Lung microvascular endothelial cell (primary cell): Measurements from ENCODE around the gene ERICH2. TPM values are rescaled to one million over a fixed set of nuclear protein-coding genes. Genes with fewer than 3 reads are reported as not detected.

ENCODE experiments used
- DNase-seq, 2 donors: peaks; one replicate each; pipeline versions ENCODE4 v3.0.0 to v3.0.0-alpha.2; 2010; ENCODE audit warnings: low read depth in 2 of 2
- total RNA-seq: library from RNA; depleted of rRNA; stranded (reverse); fragments of >200 nt; gene quantifications from 2 replicates; pipeline ENCODE4 v1.2.1, GENCODE V29; 2014

The ERICH2 gene
- total RNA-seq, 1 donor from 2014 or later, result not detected

- DNase-seq, result peak; percentile 35 to 38
These were observed 47.2 kb downstream of the ERICH2 start for GRCh38 chr2:170817093-170818035.

DNA sequence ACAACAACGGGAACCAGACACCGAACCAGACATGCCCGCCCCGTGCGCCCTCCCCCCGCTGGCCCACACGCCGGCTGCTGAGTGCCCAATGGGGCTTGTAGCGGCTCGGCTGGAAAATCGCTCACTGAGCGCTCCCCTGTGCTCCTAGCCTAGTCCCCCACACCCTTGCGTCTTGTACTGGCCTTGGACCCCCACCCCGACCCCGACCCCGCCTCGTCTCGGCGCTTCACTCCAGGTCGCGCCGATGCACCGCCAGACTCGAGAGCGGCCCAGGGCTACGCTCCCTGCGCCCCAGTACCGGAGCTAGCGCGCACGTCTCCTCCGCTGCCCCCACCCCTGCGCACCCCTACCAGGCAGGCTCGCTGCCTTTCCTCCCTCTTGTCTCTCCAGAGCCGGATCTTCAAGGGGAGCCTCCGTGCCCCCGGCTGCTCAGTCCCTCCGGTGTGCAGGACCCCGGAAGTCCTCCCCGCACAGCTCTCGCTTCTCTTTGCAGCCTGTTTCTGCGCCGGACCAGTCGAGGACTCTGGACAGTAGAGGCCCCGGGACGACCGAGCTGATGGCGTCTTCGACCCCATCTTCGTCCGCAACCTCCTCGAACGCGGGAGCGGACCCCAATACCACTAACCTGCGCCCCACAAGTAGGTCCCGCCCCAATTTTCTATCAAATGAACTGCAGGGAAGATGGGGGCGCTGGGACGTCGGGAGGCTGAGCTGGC is 48.0 kb downstream of the ERICH2 start:
- DNase-seq, result no peak

GRCh38 chr2:170818752-170819470 is 48.7 kb downstream of the ERICH2 start:
- no peak for DNase-seq

DNA sequence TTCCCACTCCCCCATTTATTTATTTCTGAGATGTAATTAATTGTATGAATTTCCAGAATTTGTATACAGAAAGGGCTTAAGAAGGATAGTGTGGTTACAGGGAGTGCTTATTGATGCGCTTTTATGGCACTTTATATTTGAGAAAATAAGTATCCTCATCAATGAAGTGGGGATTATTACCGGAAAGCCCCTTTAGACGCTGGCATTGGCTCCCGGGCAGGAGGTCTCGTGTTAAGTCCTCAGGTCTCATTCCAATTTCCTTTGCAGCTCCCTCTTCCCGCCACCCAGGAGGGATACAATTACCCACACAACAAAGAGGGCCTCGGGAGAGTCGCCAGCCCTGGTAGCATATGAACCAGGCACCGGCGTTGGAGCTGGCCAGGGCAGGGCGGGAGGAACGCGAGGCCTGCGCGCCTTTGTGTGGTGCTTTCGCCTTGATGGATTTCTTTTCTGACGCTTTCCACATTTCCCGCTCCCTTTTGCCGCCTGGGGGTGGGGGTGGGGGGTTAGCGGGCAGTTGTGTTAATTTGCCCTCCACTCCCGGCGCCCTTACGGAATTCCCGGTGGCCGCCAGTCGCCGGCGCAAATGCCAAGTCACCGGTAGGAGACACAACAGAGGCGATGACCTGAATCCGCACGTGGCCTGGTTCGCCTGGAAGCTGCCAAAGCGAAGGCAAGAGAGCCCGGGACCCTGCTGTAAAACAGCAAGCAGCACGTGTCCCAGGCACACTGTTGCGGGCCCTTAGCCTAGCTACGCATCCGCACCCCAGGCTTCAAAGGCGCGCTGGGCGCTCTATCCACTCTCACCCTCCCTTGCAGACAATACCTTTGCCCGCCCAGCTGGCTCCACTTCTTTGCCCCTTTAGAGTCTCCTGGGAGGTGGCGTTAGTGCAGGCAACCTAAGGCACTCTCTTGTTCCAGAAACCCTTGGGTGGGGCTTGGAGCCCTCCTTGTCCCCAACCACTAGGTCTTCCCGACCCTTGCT is 49.8 kb downstream of the ERICH2 start:
- DNase-seq, result no peak

- no peak for DNase-seq
These were observed 50.8 kb downstream of the ERICH2 start for GRCh38 chr2:170820757-170821530.

DNA sequence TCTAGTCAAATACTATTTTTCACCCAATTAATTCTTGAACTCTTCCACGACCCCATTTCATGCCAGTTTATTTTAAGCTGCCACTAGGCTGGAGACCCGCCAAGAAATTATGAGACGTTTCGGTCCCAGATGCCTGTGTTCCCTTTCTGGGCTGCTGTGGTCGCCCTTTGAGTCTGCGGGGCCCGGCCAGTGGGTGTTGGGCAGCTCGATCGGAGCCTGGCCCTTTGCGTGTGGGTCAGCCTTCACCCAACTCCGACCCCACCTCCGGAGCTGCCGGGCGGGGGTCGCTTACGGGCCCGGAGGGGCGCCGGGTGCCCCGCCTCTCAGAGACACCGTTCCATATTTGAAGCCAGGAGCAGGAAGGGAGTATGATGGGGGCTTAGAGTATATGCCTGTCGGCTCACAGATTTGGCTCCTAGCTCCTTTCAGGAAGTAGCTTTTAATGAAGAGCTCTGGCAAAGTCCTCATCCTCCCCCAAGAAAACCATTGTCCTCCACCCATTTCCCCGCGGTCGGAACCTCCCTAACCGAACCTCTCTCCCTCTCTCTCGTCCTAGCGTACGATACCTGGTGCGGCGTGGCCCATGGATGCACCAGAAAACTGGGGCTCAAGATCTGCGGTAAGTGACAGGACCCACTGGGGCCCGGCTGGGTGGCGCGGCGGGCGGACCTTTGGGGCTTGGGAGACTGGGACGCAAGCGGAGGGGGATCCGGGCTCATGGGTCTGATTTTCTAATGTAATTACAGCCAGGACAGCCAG is 51.5 kb downstream of the ERICH2 start:
- no peak for DNase-seq

- no peak for DNase-seq
These were observed 52.3 kb downstream of the ERICH2 start for GRCh38 chr2:170822290-170823087.

DNA sequence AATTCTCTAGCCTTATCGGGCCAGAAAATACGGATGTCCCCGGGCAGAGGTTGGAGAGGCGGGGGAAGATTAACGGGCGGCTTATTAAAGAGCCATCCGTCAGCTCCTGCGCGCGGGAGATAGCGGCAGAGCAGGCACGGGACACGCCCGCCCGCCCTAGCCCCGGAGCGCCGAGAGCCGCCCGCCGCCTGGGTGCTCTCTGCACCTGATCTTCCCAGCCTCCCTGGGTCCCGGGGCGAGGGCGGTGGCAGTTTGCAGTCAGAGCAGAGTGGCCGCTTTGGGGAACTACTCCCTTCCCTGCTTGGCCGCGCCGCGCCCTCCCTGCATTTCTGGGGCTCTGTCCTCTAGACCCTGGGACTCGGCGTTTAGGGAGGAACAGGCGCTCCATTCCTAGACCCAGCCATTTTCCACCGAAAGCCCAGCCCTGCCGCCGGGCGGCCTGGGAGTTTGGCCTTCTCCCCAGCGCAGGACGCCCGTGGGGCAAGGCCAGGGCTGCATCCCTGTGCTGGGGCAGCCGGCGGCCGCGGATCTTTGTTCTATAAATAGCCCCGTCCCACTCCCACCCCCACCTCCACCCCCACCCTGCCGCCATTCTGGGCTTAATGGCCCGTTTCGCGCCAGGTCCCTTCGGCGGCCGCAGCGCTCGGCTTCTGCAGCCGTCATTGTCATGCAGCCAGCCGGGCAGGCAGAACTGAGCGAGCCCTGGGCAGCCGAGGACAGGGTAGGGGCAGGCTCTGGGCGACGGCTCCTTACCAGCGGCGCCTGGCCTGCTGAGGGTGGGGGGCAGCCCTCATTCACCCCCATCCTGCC is 53.1 kb downstream of the ERICH2 start:
- DNase-seq, result peak in 1 of 2 donors; percentile 42

GRCh38 chr2:170823898-170824215 is 53.7 kb downstream of the ERICH2 start:
- DNase-seq, result no peak

GRCh38 chr2:170824526-170825015 is 54.4 kb downstream of the ERICH2 start:
- no peak for DNase-seq

GRCh38 chr2:170827841-170828532 is 57.8 kb downstream of the ERICH2 start:
- DNase-seq, result no peak

GRCh38 chr2:170828533-170828916 is 58.3 kb downstream of the ERICH2 start:
- no peak for DNase-seq

DNA sequence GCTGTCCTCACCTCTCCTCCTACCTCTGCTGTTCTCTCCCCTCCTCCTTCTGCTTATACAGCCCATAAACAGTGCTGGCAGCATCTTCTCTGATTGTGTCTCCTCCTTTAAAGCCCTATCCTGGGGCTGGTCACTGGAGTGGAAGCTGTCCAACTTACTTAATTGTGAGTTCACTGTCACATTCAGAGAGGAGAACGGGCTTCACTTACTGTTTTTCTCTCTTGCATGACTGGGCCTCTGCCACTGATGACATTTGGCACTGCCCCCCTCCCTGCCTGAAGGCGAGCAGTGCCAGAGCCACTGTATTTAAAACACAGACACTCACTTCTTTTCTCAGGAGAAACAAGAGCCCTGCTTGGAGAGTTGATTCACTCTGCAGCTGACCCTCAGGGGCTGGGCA is 58.9 kb downstream of the ERICH2 start:
- no peak for DNase-seq

DNA sequence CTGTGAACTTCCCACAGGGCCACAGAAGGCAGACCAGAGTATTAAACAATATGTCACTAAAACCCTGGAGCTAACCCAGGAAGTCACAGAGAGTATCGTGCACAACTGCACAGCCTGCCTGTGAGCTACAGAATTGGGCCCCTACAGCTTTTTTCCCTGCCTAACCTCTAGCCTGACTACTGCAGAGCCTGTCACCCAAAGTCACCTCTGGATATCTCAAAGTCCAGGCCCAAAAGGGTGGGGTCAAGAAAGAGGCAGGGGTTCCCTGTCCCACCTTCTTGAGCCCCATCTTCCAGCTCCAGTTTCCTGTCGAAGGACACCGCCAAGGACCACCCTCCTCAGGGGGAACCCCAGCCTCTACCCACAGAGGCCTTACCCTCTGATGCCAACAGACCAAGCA is 60.0 kb downstream of the ERICH2 start:
- no peak for DNase-seq

DNA sequence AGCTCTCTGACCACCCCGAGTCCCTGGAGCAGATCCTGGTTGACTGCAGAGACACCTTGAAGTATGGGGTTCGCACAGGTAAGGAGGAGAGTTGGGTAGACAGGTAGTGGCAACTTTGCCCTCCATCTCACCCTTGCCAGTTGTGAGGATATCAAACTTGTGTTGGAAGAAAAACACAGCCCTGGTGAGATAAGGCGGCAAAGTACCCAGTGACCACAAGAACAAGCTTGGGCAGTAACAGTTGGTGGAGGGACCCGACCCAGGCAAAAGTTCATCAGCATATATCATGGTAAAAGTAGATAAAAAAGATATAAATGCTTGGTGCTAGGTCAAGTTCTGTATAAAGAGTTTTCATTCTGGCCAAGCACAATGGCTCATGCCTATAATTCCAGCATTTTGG is 60.9 kb downstream of the ERICH2 start:
- no peak for DNase-seq

- DNase-seq, result peak in 1 of 2 donors; percentile 95
These were observed 65.8 kb downstream of the ERICH2 start for GRCh38 chr2:170836027-170836426.

- no peak for DNase-seq
These were observed 70.6 kb downstream of the ERICH2 start for GRCh38 chr2:170840717-170841210.
